HG02759 (cell line): ENCODE measurements around the gene SLAMF1.
"Not testable (repeated sequence)": the region's sequence is repeated elsewhere in the genome, so short reads cannot be mapped to it uniquely, and the experiment has no call there.

Experiments used
- ATAC-seq: cut with Tn5 transposase; IDR thresholded peaks from one replicate; pipeline ENCODE4 v1.9.1; 2021; ENCODE audit warnings: mild to moderate bottlenecking, moderate library complexity; ENCODE audit not compliant: unreplicated experiment

SLAMF1 gene

DNA sequence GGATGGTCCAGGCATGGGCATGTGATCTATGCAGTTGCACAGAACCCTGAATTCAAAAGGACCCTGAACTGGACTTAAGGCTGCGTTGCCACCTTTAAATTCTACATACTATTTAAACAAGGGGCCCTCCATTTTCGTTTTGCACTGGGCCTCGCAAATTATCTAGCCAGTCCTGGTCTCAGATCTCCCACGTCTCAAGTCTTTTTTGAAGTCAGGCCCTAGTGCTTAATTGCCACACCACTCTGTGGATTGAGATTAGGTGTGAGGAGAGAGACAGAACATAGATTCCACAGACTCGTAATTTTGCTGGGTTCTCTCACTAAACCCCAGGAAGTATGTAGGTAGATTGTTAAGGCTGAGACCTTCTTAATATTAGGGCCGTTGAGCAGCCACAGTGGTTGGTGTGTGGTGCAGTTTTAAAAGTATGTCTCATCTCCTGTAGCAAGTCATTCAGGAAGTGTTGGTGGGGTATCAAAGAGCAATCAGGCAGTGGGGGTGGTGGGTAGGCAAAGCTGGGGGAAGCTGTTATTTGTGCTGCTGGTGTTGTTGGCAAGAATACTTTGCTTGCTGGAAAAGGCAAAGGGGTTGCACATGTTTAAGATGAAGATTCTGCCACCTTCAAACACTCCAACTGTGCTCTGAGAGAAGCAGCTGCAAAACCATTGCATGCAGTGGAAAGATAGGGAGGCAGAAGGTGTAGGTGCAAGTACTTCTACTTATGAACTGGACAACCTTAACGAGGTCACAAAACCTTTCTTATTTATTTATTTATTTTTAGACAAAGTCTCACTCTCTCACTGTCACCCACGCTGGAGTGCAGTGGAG, 78.8 kb downstream of the SLAMF1 start:
- peak; percentile 68 for ATAC-seq

DNA sequence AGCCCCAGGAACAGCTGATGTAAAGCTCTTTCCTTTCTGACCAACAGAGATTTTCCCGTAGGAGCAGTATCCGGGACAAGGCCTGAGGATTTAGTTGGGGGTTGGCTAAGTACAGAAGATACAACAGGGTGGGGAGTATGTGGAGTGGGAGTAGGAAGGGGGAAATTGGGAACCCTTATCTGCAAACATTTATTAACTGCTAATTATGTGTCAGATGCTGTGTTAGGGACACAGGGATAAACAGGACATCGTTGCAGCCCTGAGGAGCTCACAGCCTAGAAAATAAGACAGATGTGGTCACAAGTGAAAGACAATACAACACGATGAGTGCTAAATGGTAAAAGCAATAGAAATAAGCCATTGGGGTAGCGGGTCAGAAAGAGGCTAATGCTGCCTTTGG, 79.5 kb downstream of the SLAMF1 start:
- no peak for ATAC-seq

- no peak for ATAC-seq
These were observed 81.3 kb downstream of the SLAMF1 start for GRCh38 chr1:160565564-160565963.

DNA sequence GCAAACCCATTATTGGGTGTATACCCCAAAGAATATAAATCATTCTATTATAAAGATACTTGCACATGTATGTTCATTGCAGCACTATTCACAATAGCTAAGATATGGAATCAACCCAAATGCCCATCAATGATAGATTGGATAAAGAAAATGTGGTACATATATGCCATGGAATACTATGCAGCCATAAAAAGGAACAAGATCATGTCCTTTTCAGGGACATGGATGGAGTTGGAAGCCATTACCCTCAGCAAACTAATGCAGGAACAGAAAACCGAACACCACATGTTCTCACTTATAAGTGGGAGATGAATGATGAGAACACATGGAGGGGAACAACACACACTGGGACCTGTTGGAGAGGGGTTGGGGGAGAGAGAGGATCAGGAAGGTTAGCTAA, 83.6 kb downstream of the SLAMF1 start:
- ATAC-seq = not testable (repeated sequence)

- ATAC-seq = not testable (repeated sequence)
These were observed 84.1 kb downstream of the SLAMF1 start for GRCh38 chr1:160562745-160563144.

DNA sequence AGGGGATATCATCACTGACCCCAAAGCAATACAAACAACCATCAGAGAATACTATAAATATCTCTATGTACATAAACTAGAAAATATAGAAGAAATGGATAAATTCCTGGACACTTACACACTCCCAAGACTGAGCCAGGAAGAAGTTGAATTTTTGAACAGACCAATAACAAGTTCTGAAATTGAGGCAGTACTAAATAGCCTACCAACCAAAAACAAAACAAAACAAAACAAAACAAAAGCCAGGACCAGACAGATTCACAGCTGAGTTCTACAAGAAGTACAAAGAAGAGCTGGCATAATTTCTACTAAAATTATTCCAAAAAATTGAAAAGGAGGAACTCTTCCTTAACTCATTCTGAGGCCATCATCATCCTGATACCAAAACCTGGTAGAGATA, 86.0 kb downstream of the SLAMF1 start:
- ATAC-seq = no peak

DNA sequence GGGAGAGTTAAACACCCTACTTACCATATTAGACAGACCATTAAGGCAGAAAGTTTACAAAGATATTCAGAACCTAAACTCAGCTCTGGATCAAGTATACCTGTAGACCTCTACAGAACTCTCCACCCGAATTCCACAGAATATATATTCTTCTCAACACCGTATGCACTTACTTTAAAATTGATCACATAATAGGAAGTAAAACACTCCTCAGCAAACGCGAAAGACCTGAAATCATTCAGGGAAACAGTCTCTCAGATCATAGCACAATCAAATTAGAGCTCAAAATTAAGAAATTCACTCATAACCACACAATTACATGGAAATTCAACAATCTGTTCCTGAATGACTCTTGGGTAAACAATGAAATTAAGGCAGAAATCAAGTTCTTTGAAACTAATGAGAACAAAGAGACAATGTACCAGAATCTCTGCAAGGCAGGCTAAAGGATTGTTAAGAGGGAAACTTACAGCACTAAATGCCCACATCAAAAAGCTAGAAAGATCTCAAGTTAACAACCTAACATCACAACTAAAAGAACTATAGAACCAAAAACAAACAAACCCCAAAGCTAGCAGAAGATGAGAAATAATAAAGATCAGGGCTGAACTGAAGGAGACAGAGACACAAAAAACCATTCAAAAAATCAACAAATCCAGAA, 86.7 kb downstream of the SLAMF1 start:
- no peak for ATAC-seq

DNA sequence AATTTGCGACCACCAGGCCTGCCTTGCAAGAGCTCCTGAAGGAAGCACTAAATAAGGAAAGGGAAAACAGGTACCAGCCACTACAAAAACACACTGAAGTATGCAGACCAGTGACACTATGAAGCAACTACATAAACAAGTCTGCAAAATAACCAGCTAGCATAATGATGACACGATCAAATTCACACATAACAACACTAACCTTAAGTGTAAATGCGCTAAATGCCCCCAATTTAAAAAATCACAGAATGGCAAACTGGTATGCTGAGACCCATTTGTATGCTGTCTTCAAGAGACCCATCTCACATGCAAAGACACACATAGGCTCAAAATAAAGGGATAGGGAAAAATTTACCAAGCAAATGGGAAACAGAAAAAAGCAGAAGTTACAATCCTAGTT, 87.4 kb downstream of the SLAMF1 start:
- ATAC-seq = not testable (repeated sequence)

GRCh38 chr1:160558660-160559380, 88.0 kb downstream of the SLAMF1 start:
- no peak for ATAC-seq
